ENCODE results near the gene SEC14L2. TPM values are rescaled to one million over a fixed set of nuclear protein-coding genes. Genes with fewer than 3 reads are reported as not detected.

The SEC14L2 gene
- total and polyA plus RNA-seq, 4 donors: 6.1 to 10.3 (median 8.0) TPM

DNA sequence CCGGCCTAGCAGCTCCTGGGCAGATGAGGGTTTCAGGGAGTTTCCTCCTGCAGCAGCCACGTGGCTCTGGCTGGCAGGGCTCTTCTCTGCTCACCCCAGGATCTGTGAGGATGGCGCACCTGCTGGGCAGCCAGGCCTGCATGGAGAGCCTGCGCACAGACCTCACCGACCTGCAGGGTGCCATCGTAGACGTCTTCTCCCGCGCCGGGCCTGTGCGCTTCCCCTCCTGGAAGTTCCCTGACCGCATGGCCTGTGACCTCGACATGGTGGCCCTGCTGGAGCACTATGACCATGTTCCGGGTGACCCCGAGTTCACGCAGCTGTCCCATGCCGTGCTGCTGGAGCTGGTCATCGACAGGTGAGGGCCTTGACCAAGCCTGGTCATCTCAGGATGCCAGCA, 30.9 kb upstream of the SEC14L2 start:
- no peaks in the 10 kb centered on the region for H3K27me3 ChIP-seq (ENCODE audit: control insufficient read depth in 3 of 3, insufficient read depth in 3 of 3, low read length in 2 of 3)
- H3K9me3 ChIP-seq (ENCODE audit: control insufficient read depth in 4 of 4, insufficient read depth in 3 of 4, low read length in 3 of 4): no peaks in the 10 kb centered on the region
- ATAC-seq (ENCODE audit: insufficient read depth, low FRiP score): no peak
- TF ChIP-seq, protein P1, sequence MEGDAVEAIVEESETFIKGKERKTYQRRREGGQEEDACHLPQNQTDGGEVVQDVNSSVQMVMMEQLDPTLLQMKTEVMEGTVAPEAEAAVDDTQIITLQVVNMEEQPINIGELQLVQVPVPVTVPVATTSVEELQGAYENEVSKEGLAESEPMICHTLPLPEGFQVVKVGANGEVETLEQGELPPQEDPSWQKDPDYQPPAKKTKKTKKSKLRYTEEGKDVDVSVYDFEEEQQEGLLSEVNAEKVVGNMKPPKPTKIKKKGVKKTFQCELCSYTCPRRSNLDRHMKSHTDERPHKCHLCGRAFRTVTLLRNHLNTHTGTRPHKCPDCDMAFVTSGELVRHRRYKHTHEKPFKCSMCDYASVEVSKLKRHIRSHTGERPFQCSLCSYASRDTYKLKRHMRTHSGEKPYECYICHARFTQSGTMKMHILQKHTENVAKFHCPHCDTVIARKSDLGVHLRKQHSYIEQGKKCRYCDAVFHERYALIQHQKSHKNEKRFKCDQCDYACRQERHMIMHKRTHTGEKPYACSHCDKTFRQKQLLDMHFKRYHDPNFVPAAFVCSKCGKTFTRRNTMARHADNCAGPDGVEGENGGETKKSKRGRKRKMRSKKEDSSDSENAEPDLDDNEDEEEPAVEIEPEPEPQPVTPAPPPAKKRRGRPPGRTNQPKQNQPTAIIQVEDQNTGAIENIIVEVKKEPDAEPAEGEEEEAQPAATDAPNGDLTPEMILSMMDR (IDR thresholded peaks at IDR 0.05; ENCODE audit: control extremely low read depth, extremely low read depth): no peak
- H3K4me1 ChIP-seq (ENCODE audit: control insufficient read depth in 5 of 5, insufficient read depth in 5 of 5, low read length in 5 of 5): no peaks in the 10 kb centered on the region
- peaks cover 0 to 3% (median 2%) of the 10 kb centered on the region in 4 donors for H3K36me3 ChIP-seq (ENCODE audit: control insufficient read depth in 4 of 4, insufficient read depth in 4 of 4, low read length in 4 of 4)
- WGBS, 2 donors: 94 to 95% methylated on average over 18 of the region's 18 CpGs
- no peak overlapping the region for H3K27ac ChIP-seq (ENCODE audit: low read depth in 1 of 2, low read length in 1 of 2)
- H3K9ac ChIP-seq (ENCODE audit: insufficient read depth in 1 of 2, low read length in 2 of 2): no peak overlapping the region
- no peak overlapping the region for H3K4me3 ChIP-seq
- DNase-seq: no peak

DNA sequence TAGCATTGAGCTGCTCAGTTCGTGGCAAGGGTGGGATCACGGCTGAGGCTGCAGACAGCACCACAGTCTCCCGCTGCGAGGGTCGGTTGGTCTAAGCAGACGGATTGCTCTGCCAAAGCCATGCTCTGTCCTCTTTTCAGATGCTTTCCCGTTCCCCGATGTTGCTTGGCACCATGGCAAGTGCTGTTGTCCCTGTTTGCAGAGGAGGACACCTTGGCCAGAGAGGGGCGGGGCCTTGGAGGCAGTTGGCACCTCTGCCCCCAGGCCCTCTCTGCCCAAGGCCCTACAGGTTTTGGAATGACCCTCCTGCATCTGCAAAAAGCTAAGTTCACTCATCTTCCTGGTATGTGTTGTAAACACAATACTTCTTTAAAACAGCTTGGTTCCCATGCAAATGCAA, 28.4 kb upstream of the SEC14L2 start:
- ATAC-seq (ENCODE audit: insufficient read depth, low FRiP score): no peak
- Histone ChIP-seq H3K4me3 (no peak overlapping the region), H3K4me1 (ENCODE audit: control insufficient read depth in 5 of 5, insufficient read depth in 5 of 5, low read length in 5 of 5) (no peaks in the 10 kb centered on the region), H3K36me3 (ENCODE audit: control insufficient read depth in 4 of 4, insufficient read depth in 4 of 4, low read length in 4 of 4) (peaks cover 0 to 2% (median under 1%) of the 10 kb centered on the region in 4 donors), H3K27me3 (ENCODE audit: control insufficient read depth in 3 of 3, insufficient read depth in 3 of 3, low read length in 2 of 3) (no peaks in the 10 kb centered on the region), H3K9me3 (ENCODE audit: control insufficient read depth in 4 of 4, insufficient read depth in 3 of 4, low read length in 3 of 4) (no peaks in the 10 kb centered on the region), H3K9ac (ENCODE audit: insufficient read depth in 1 of 2, low read length in 2 of 2) (no peak overlapping the region), H3K27ac (ENCODE audit: low read depth in 1 of 2, low read length in 1 of 2) (no peak overlapping the region)
- DNase-seq: no peak
- TF ChIP-seq, protein P1 (IDR thresholded peaks at IDR 0.05; ENCODE audit: control extremely low read depth, extremely low read depth): no peak
- 87 to 94% methylated on average over 9 of the region's 9 CpGs for WGBS, 2 donors

- Histone ChIP-seq H3K9ac (ENCODE audit: insufficient read depth in 1 of 2, low read length in 2 of 2) (no peak overlapping the region), H3K4me1 (ENCODE audit: control insufficient read depth in 5 of 5, insufficient read depth in 5 of 5, low read length in 5 of 5) (peaks cover 0 to 2% (median 0%) of the 10 kb centered on the region in 5 donors), H3K27me3 (ENCODE audit: control insufficient read depth in 3 of 3, insufficient read depth in 3 of 3, low read length in 2 of 3) (no peaks in the 10 kb centered on the region), H3K4me3 (no peak overlapping the region), H3K36me3 (ENCODE audit: control insufficient read depth in 4 of 4, insufficient read depth in 4 of 4, low read length in 4 of 4) (peaks cover 0 to 7% (median 2%) of the 10 kb centered on the region in 4 donors), H3K27ac (ENCODE audit: low read depth in 1 of 2, low read length in 1 of 2) (no peak overlapping the region), H3K9me3 (ENCODE audit: control insufficient read depth in 4 of 4, insufficient read depth in 3 of 4, low read length in 3 of 4) (no peaks in the 10 kb centered on the region)
- TF ChIP-seq, protein P1 (IDR thresholded peaks at IDR 0.05; ENCODE audit: control extremely low read depth, extremely low read depth): no peak
- ATAC-seq (ENCODE audit: insufficient read depth, low FRiP score) (no peak), DNase-seq (no peak)
- WGBS, 2 donors: 91 to 94% methylated on average over 19 of the region's 19 CpGs
These were observed 26.1 kb upstream of the SEC14L2 start for GRCh38 chr22:30370641-30371230.

DNA sequence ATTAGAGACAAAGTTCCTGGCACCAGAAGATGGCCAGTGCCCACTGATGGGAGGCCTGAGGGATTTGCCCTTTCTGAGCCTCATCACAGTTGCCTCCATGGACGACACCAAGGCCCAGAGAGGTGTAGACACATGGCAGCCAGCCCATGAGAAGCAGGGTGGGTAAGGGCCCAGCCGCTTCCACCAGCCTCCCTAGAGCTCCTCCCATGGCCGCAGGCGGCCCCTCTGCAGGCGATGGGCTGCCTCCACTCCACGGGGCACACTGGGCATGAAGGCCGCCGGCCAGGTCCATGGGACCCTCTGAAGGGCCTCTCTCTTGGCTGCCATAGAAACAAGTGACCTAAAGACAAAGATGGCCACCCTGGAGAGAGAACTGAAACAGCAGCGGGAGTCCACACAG, 25.5 kb upstream of the SEC14L2 start:
- Histone ChIP-seq H3K27ac (ENCODE audit: low read depth in 1 of 2, low read length in 1 of 2) (no peak overlapping the region), H3K27me3 (ENCODE audit: control insufficient read depth in 3 of 3, insufficient read depth in 3 of 3, low read length in 2 of 3) (no peaks in the 10 kb centered on the region), H3K9me3 (ENCODE audit: control insufficient read depth in 4 of 4, insufficient read depth in 3 of 4, low read length in 3 of 4) (no peaks in the 10 kb centered on the region), H3K9ac (ENCODE audit: insufficient read depth in 1 of 2, low read length in 2 of 2) (no peak overlapping the region), H3K36me3 (ENCODE audit: control insufficient read depth in 4 of 4, insufficient read depth in 4 of 4, low read length in 4 of 4) (peaks cover 0 to 8% (median under 1%) of the 10 kb centered on the region in 4 donors), H3K4me3 (no peak overlapping the region), H3K4me1 (ENCODE audit: control insufficient read depth in 5 of 5, insufficient read depth in 5 of 5, low read length in 5 of 5) (peaks cover 0 to 2% (median 0%) of the 10 kb centered on the region in 5 donors)
- no peak for ATAC-seq (ENCODE audit: insufficient read depth, low FRiP score)
- TF ChIP-seq, protein P1 (IDR thresholded peaks at IDR 0.05; ENCODE audit: control extremely low read depth, extremely low read depth): no peak
- no peak for DNase-seq
- 93% methylated on average over 9 of the region's 9 CpGs for WGBS, 2 donors

All from lung (tissue), 12 donors.